Esophagus squamous epithelium (tissue), 4 donors: ENCODE measurements around the gene PLPP4.

Experiments used
- CTCF ChIP-seq, 6 experiments: fragments of 450-650 bp in 4 of 6; fragments of 200-600 bp in 2 of 6; sonication (generic) in 2 of 6; IDR thresholded peaks; one replicate each; pipeline ENCODE4 v1.5.1; 2016 to 2019; ENCODE audit warnings: antibody characterized with exemption in 6 of 6, mild to moderate bottlenecking in 4 of 6, moderate library complexity in 4 of 6
- POLR2A ChIP-seq, 4 donors: fragments of 450-650 bp; IDR thresholded peaks; one replicate each; pipeline ENCODE4 v1.6.1; 2017; ENCODE audit warnings: antibody characterized with exemption in 4 of 4, mild to moderate bottlenecking in 4 of 4, moderate library complexity in 3 of 4

- no peak for TF ChIP-seq CTCF (IDR thresholded peaks at IDR 0.05)
- no peak for TF ChIP-seq POLR2A (IDR thresholded peaks at IDR 0.05)
These were observed 141.4 kb downstream of the PLPP4 start for GRCh38 chr10:120598386-120598785.
